Right renal cortex interstitium (tissue), 3 donors: ENCODE measurements around the gene HECTD3. TPM values are rescaled to one million over a fixed set of nuclear protein-coding genes. Genes with fewer than 3 reads are reported as not detected.
"Not testable (repeated sequence)": the region's sequence is repeated elsewhere in the genome, so short reads cannot be mapped to it uniquely, and the experiment has no call there.

Experiments
- DNase-seq, 3 donors: peaks; one replicate each; pipeline ENCODE4 v3.0.0-alpha.2; 2013; ENCODE audit warnings: low read depth in 3 of 3, low spot score in 2 of 3
- polyA plus RNA-seq, 3 donors: library from polyadenylated mRNA; unstranded; fragments of 120-200 nt; gene quantifications; one replicate each; pipeline ENCODE4 v1.2.1, GENCODE V29; 2013; ENCODE audit not compliant: insufficient read length in 3 of 3

The HECTD3 gene
- polyA plus RNA-seq, 3 donors: 31.1 to 31.9 (median 31.6) TPM

GRCh38 chr1:44995467-44996238 is 15.5 kb downstream of the HECTD3 start:
- no peak for DNase-seq

GRCh38 chr1:44994309-44994898 is 16.7 kb downstream of the HECTD3 start:
- DNase-seq: no peak

GRCh38 chr1:44988531-44989156 is 22.5 kb downstream of the HECTD3 start:
- no peak for DNase-seq

GRCh38 chr1:44985747-44986359 is 25.3 kb downstream of the HECTD3 start:
- no peak for DNase-seq

GRCh38 chr1:44977372-44977771 is 33.8 kb downstream of the HECTD3 start:
- DNase-seq: not testable (repeated sequence)

GRCh38 chr1:44976252-44976651 is 34.9 kb downstream of the HECTD3 start:
- DNase-seq: no peak

GRCh38 chr1:44973645-44974044 is 37.5 kb downstream of the HECTD3 start:
- DNase-seq: no peak

GRCh38 chr1:44970317-44970716 is 40.8 kb downstream of the HECTD3 start:
- no peak for DNase-seq

- DNase-seq: no peak
These were observed 46.7 kb downstream of the HECTD3 start for GRCh38 chr1:44964396-44964795.

- no peak for DNase-seq
These were observed 48.4 kb downstream of the HECTD3 start for GRCh38 chr1:44962729-44963128.

- not testable (repeated sequence) for DNase-seq
These were observed 49.1 kb downstream of the HECTD3 start for GRCh38 chr1:44962022-44962421.

- not testable (repeated sequence) for DNase-seq
These were observed 53.6 kb downstream of the HECTD3 start for GRCh38 chr1:44957566-44957965.

GRCh38 chr1:44956077-44956476 is 55.0 kb downstream of the HECTD3 start:
- not testable (repeated sequence) for DNase-seq

Other genes starting within 250 kb of the HECTD3 start
- gene RPS8, start 235.8 kb downstream of the HECTD3 start, polyA plus RNA-seq: 1,000 to 10,000 TPM; 2,201 to 2,252 (median 2,214) TPM
- gene BEST4, start 223.2 kb downstream of the HECTD3 start, polyA plus RNA-seq: 1 to 10 TPM in 1 of 3 donors, under 1 TPM in 2; 0.68 to 1.0 (median 0.89) TPM
- gene PLK3, start 210.9 kb downstream of the HECTD3 start, polyA plus RNA-seq: 1 to 10 TPM; 5.1 to 6.1 (median 5.2) TPM
- not detected for gene DYNLT4, start 204.0 kb downstream of the HECTD3 start, polyA plus RNA-seq
- gene BTBD19, start 202.8 kb downstream of the HECTD3 start, polyA plus RNA-seq: 1 to 10 TPM; 6.8 to 9.1 (median 7.4) TPM
- 1 to 10 TPM; 2.9 to 3.3 (median 3.2) TPM for gene PTCH2, start 168.1 kb downstream of the HECTD3 start, polyA plus RNA-seq
- gene EIF2B3, start 24.7 kb downstream of the HECTD3 start, polyA plus RNA-seq: 10 to 100 TPM; 35.8 to 41.8 (median 36.0) TPM
- 100 to 1,000 TPM; 107 to 112 (median 108) TPM for gene UROD, start 930 bp upstream of the HECTD3 start, polyA plus RNA-seq
- gene ZSWIM5, start 195.3 kb upstream of the HECTD3 start, polyA plus RNA-seq: 1 to 10 TPM; 6.8 to 7.6 (median 7.4) TPM